Bone marrow (tissue), 2 donors: Measurements from ENCODE around the gene CKAP5.

Source experiments
- DNase-seq, 2 donors: peaks; one replicate each; lab custom pipeline; 2025; lab: John Stamatoyannopoulos, UW

Gene CKAP5

GRCh38 chr11:46766656-46767055 lies 79.4 kb downstream of the CKAP5 start:
- DNase-seq = no peak

- DNase-seq = no peak
Observed at GRCh38 chr11:46762248-46762647, 83.8 kb downstream of the CKAP5 start.

- DNase-seq = no peak
Observed at GRCh38 chr11:46761807-46762206, 84.3 kb downstream of the CKAP5 start.

- no peak for DNase-seq
Observed at GRCh38 chr11:46760429-46761128, 85.5 kb downstream of the CKAP5 start.

- no peak for DNase-seq
Observed at GRCh38 chr11:46759196-46759595, 86.9 kb downstream of the CKAP5 start.

- DNase-seq = no peak
Observed at GRCh38 chr11:46755962-46756361, 90.1 kb downstream of the CKAP5 start.

- DNase-seq = no peak
Observed at GRCh38 chr11:46747150-46747549, 98.9 kb downstream of the CKAP5 start.

- DNase-seq = no peak
Observed at GRCh38 chr11:46745995-46746394, 100.1 kb downstream of the CKAP5 start.

- no peak for DNase-seq
Observed at GRCh38 chr11:46745328-46745727, 100.8 kb downstream of the CKAP5 start.

GRCh38 chr11:46743693-46744339 lies 102.3 kb downstream of the CKAP5 start:
- no peak for DNase-seq

GRCh38 chr11:46743043-46743442 lies 103.0 kb downstream of the CKAP5 start:
- no peak for DNase-seq

GRCh38 chr11:46741600-46742484 lies 104.2 kb downstream of the CKAP5 start:
- DNase-seq = no peak

GRCh38 chr11:46738887-46739286 lies 107.2 kb downstream of the CKAP5 start:
- no peak for DNase-seq

GRCh38 chr11:46737699-46738098 lies 108.4 kb downstream of the CKAP5 start:
- no peak for DNase-seq

GRCh38 chr11:46736615-46737014 lies 109.5 kb downstream of the CKAP5 start:
- no peak for DNase-seq

GRCh38 chr11:46736146-46736545 lies 109.9 kb downstream of the CKAP5 start:
- no peak for DNase-seq

GRCh38 chr11:46733234-46733633 lies 112.8 kb downstream of the CKAP5 start:
- DNase-seq = no peak

- DNase-seq = no peak
Observed at GRCh38 chr11:46731545-46731944, 114.5 kb downstream of the CKAP5 start.

GRCh38 chr11:46729110-46730027 lies 116.7 kb downstream of the CKAP5 start:
- no peak for DNase-seq

- no peak for DNase-seq
Observed at GRCh38 chr11:46728659-46729040, 117.4 kb downstream of the CKAP5 start.

GRCh38 chr11:46727952-46728658 lies 118.0 kb downstream of the CKAP5 start:
- no peak for DNase-seq
